ENCODE results near the gene STXBP6.

DNA sequence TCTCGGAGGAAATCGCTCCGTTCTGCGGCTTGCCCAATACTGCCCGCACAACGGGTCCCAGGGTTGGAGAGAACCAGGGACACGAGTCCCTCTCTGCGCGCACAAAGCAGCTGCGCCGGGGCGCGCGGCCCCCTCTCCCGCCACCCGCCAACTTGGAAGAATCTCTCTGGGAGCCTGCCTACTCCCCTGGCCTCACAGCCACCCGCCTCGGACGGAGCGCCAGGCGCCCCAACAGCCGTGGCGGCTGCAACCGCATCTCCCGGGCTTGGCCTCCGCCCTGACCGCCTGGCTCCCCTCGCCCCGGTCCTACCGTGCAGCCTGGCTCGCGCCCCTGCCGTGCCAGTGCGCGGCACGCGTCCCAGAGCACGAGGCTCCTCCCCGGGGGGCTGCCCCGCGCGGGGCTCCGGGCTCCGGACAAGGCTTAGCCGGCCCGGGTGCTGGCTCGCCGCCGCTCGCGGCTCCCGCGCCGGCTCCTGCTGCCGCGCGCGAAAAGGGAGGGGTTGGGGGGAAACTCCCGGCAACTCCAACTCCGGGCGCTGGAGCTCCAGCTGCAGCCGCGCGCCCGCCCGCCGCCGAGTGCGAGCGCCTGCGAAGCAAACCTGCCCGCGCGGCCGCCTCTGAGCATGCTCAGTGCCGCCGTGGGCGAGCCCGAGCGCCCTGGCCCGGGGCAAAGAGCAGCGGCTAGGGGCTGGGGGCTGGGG is at the start of gene STXBP6:
- TF ChIP-seq, protein P1, sequence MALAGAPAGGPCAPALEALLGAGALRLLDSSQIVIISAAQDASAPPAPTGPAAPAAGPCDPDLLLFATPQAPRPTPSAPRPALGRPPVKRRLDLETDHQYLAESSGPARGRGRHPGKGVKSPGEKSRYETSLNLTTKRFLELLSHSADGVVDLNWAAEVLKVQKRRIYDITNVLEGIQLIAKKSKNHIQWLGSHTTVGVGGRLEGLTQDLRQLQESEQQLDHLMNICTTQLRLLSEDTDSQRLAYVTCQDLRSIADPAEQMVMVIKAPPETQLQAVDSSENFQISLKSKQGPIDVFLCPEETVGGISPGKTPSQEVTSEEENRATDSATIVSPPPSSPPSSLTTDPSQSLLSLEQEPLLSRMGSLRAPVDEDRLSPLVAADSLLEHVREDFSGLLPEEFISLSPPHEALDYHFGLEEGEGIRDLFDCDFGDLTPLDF (CRISPR knock-in tag; IDR thresholded peaks at IDR 0.05), result peak; percentile 65; the same call in 1 of the 2 replicates
- TF ChIP-seq PCBP1 (IDR thresholded peaks at IDR 0.05; ENCODE audit: borderline replicate concordance, low read depth, low read length), result peak; percentile 77; the same call in 1 of the 2 replicates
- TF ChIP-seq, protein P2, sequence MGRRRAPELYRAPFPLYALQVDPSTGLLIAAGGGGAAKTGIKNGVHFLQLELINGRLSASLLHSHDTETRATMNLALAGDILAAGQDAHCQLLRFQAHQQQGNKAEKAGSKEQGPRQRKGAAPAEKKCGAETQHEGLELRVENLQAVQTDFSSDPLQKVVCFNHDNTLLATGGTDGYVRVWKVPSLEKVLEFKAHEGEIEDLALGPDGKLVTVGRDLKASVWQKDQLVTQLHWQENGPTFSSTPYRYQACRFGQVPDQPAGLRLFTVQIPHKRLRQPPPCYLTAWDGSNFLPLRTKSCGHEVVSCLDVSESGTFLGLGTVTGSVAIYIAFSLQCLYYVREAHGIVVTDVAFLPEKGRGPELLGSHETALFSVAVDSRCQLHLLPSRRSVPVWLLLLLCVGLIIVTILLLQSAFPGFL (CRISPR knock-in tag; IDR thresholded peaks at IDR 0.05), result peak; percentile 44; the same call in 1 of the 2 replicates
- TF ChIP-seq, protein P3, sequence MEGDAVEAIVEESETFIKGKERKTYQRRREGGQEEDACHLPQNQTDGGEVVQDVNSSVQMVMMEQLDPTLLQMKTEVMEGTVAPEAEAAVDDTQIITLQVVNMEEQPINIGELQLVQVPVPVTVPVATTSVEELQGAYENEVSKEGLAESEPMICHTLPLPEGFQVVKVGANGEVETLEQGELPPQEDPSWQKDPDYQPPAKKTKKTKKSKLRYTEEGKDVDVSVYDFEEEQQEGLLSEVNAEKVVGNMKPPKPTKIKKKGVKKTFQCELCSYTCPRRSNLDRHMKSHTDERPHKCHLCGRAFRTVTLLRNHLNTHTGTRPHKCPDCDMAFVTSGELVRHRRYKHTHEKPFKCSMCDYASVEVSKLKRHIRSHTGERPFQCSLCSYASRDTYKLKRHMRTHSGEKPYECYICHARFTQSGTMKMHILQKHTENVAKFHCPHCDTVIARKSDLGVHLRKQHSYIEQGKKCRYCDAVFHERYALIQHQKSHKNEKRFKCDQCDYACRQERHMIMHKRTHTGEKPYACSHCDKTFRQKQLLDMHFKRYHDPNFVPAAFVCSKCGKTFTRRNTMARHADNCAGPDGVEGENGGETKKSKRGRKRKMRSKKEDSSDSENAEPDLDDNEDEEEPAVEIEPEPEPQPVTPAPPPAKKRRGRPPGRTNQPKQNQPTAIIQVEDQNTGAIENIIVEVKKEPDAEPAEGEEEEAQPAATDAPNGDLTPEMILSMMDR (CRISPR knock-in tag; IDR thresholded peaks at IDR 0.05), result peak; percentile 6; the same call in 1 of the 2 replicates
- TF ChIP-seq KDM1A (CRISPR knock-in tag; IDR thresholded peaks at IDR 0.05), result no peak
- peak; percentile 50; the same call in 1 of the 2 replicates for TF ChIP-seq POLR2AphosphoS5 (IDR thresholded peaks at IDR 0.05; ENCODE audit: low read depth, low read length)
- no peak for TF ChIP-seq U2AF2 (IDR thresholded peaks at IDR 0.05; ENCODE audit: low read depth, low read length)
- peak; percentile 11; the same call in 1 of the 2 replicates for TF ChIP-seq SOX5 (CRISPR knock-in tag; IDR thresholded peaks at IDR 0.05; ENCODE audit: borderline replicate concordance)
- no peak for TF ChIP-seq YY1 (IDR thresholded peaks at IDR 0.05; ENCODE audit: insufficient read depth, insufficient replicate concordance, low read depth, low read length)

Data from HepG2 (cell line).